ENCODE data around the gene MRPS34.

GRCh38 chr16:1763521-1764511 lies 9.1 kb downstream of the MRPS34 start:
- TF ChIP-seq GATA3 (IDR thresholded peaks at IDR 0.05; ENCODE audit: low read depth, low read length): no peak
- TF ChIP-seq GATA2 (IDR thresholded peaks at IDR 0.05; ENCODE audit: low read depth, low read length): no peak
